ENCODE data around the gene MATN4.

DNA sequence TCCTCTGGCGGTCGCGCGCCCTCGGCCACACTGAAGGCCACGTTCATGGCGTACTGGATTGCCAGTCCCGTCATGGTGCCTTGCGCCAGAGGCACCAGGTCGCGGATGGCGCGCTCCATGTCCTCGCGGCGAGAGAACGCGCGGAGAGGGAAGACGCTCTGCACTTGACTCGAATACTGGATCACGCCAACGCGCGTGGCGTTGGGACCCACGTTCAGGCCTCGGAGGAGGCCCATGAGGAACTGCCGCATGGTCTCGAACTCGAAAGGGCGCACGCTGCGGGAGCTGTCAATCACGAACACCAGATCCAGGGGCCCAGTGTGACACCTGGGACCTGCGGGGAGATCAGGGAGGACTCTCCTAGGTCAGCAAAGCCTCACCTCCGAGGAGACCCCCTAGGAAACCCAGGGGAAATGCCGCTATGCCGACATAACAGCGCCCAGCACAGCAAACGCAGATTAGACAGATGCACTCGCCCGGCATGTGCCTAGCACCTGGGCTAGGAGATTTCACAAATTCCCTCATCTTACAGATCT, 3.6 kb downstream of the MATN4 start:
- TF ChIP-seq, protein P1, sequence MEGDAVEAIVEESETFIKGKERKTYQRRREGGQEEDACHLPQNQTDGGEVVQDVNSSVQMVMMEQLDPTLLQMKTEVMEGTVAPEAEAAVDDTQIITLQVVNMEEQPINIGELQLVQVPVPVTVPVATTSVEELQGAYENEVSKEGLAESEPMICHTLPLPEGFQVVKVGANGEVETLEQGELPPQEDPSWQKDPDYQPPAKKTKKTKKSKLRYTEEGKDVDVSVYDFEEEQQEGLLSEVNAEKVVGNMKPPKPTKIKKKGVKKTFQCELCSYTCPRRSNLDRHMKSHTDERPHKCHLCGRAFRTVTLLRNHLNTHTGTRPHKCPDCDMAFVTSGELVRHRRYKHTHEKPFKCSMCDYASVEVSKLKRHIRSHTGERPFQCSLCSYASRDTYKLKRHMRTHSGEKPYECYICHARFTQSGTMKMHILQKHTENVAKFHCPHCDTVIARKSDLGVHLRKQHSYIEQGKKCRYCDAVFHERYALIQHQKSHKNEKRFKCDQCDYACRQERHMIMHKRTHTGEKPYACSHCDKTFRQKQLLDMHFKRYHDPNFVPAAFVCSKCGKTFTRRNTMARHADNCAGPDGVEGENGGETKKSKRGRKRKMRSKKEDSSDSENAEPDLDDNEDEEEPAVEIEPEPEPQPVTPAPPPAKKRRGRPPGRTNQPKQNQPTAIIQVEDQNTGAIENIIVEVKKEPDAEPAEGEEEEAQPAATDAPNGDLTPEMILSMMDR (IDR thresholded peaks at IDR 0.05; ENCODE audit: low read length): no peak
- TF ChIP-seq EZH2 (optimal IDR thresholded peaks at IDR 0.05; ENCODE audit: low read depth, low read length): no peak
- TF ChIP-seq EZH2phosphoT487 (IDR thresholded peaks at IDR 0.05; ENCODE audit: low read length): no peak

All from MM.1S (cell line).